Memory B cell (primary cell): ENCODE data around the gene FUT7.
A peak's percentile ranks its signal among the peaks of the same experiment; 100 is the strongest.

Source experiments
- ATAC-seq: fragments of 150-1000 bp; cut with Tn5 transposase; 2 replicates; pipeline ENCODE4 v1.10.0; 2021; ENCODE audit warnings: low read depth, mild to moderate bottlenecking, moderate library complexity
- DNase-seq, 2 donors: peaks; one replicate each; pipeline ENCODE4 v3.0.0; 2022; ENCODE audit warnings: low spot score in 2 of 2
- H3K27ac Mint-ChIP-seq: one replicate; pipeline ENCODE4 v1.8.0; 2022; ENCODE audit warnings: mild to moderate bottlenecking, moderate library complexity, mixed read lengths
- H3K27me3 Mint-ChIP-seq: one replicate; pipeline ENCODE4 v1.8.0; 2022; ENCODE audit warnings: mixed read lengths
- H3K36me3 Mint-ChIP-seq: one replicate; pipeline ENCODE4 v1.8.0; 2022; ENCODE audit warnings: mild to moderate bottlenecking, mixed read lengths
- H3K4me1 Mint-ChIP-seq: one replicate; pipeline ENCODE4 v1.8.0; 2022; ENCODE audit warnings: mixed read lengths
- H3K4me3 Mint-ChIP-seq: one replicate; pipeline ENCODE4 v1.8.0; 2022; ENCODE audit warnings: mild to moderate bottlenecking, moderate library complexity, mixed read lengths
- H3K9me3 Mint-ChIP-seq: one replicate; pipeline ENCODE4 v1.8.0; 2022; ENCODE audit warnings: mixed read lengths

Gene FUT7

GRCh38 chr9:137058521-137059234 is 26.8 kb upstream of the FUT7 start:
- Mint-ChIP-seq H3K4me1 (no peaks in the 10 kb centered on the region), H3K9me3 (no peaks in the 10 kb centered on the region), H3K4me3 (no peak overlapping the region), H3K36me3 (no peaks in the 10 kb centered on the region), H3K27ac (no peak overlapping the region), H3K27me3 (no peaks in the 10 kb centered on the region)
- DNase-seq (no peak), ATAC-seq (no peak)

DNA sequence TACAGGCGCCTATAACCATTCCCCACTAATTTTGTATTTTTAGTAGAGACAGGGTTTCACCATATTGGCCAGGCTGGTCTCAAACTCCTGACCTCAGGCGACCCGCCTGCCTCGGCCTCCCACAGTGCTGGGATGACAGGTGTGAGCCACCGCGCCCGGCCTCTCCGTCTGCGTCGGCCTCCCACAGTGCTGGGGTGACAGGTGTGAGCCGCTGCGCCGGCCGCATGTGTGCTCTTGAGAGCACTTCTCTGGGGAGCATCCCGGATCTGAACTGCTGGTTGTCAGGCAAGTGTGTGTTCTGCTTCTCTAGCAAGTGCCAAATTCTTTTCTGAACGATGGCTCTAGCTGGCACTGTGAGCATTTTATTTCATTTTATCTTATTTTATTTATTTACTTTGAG is 25.7 kb upstream of the FUT7 start:
- ATAC-seq (no peak), DNase-seq (no peak)
- H3K27me3 Mint-ChIP-seq, result no peaks in the 10 kb centered on the region
- H3K9me3 Mint-ChIP-seq, result no peaks in the 10 kb centered on the region
- H3K36me3 Mint-ChIP-seq, result no peaks in the 10 kb centered on the region
- H3K4me3 Mint-ChIP-seq, result no peak overlapping the region
- no peak overlapping the region for H3K27ac Mint-ChIP-seq
- H3K4me1 Mint-ChIP-seq, result no peaks in the 10 kb centered on the region

GRCh38 chr9:137056739-137057415 is 25.0 kb upstream of the FUT7 start:
- Mint-ChIP-seq H3K9me3 (no peaks in the 10 kb centered on the region), H3K4me1 (no peaks in the 10 kb centered on the region), H3K27me3 (no peaks in the 10 kb centered on the region), H3K27ac (no peak overlapping the region), H3K36me3 (no peaks in the 10 kb centered on the region), H3K4me3 (no peak overlapping the region)
- ATAC-seq (no peak), DNase-seq (no peak)

GRCh38 chr9:137055385-137056364 is 23.8 kb upstream of the FUT7 start:
- Mint-ChIP-seq H3K4me3 (no peak overlapping the region), H3K9me3 (no peaks in the 10 kb centered on the region), H3K36me3 (no peaks in the 10 kb centered on the region), H3K27ac (no peak overlapping the region), H3K27me3 (no peaks in the 10 kb centered on the region), H3K4me1 (no peaks in the 10 kb centered on the region)
- ATAC-seq (no peak), DNase-seq (no peak)

DNA sequence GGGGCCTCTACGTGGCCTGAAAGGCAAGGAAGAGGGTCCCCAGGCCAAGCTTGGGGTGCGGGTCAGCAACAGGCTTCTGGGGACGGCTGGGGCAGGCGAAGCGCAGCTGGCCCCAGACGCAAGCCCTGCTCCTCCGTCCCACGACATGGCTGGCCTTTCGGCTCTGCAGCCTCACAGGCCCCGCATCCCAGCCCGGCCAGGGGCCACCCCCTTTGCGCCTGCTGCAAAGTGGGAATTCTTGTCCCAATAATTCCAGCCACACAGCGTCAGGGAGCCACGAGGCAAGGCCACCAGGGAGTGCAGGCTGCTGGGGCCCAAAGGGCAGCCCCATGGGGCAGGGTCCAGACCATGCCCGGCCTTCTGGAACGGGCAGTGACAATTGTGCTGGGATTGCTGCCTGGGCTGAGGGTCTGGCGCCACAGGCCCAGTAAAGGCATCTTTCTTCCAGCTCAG is 23.1 kb upstream of the FUT7 start:
- Mint-ChIP-seq H3K36me3 (no peaks in the 10 kb centered on the region), H3K9me3 (no peaks in the 10 kb centered on the region), H3K27me3 (peaks cover under 1% of the 10 kb centered on the region), H3K27ac (no peak overlapping the region), H3K4me1 (no peaks in the 10 kb centered on the region), H3K4me3 (no peak overlapping the region)
- ATAC-seq, result no peak
- no peak for DNase-seq

DNA sequence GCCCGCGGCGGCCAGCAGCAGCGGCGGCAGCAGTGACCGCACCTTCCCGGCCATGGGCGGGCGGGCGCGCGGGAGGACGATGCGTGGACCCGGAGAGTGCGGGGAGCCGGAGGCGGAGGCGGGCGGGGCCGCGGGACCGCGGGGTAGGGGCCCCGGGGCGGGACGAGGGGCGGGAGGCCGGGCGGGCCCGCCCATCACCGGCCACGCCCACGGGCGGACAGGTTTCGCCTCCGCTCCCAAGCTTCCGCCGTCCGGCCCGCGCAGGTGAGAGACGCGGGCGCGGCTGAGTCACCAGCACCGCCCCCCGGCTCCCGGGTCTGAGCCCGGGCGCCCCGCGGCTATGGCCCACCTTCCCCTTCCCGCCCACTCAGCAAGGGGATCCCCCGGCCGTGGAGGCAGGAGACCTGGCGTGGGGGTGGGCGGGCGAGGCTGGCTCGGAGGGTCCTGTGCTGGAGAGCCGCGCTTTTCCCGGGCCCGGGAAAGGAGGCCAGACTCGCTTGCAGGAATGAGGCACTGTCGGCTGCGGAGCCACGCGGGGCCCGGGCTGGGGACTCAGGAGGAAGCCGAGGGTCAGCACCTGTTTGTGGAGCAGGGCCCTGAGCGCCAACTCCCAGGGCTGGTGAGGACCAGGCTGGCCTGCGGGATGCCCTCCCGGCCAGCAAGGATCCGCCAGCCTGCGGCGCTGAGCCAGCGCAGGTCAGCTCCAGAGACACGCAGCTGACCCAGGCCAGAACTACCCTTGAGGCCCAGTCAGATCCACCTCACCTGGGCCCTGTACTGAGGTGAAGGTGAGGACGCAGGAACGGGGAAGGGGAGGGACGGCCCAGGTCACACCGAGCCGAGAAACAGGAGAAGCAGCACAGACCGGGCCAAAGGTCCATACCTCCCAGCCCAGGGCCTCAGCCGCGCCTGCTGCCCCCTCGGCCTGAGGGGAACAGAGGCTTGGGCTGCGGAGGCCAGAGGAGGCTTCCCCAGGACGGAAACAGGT is 22.4 kb upstream of the FUT7 start, which contains the start of gene ENTPD2:
ENTPD2 (minus strand) TSS at position 118 of the 988 bp plus-strand sequence; CDS start at position 54, 64 bp downstream.
- Mint-ChIP-seq H3K9me3 (no peaks in the 10 kb centered on the region), H3K27me3 (peaks cover 7% of the 10 kb centered on the region), H3K36me3 (no peaks in the 10 kb centered on the region), H3K27ac (no peak within 1 kb of the TSS), H3K4me3 (peak within 1 kb of the TSS; percentile 29), H3K4me1 (peaks cover 3% of the 10 kb centered on the region)
- peak; percentile 60 for ATAC-seq
- DNase-seq, result no peak

DNA sequence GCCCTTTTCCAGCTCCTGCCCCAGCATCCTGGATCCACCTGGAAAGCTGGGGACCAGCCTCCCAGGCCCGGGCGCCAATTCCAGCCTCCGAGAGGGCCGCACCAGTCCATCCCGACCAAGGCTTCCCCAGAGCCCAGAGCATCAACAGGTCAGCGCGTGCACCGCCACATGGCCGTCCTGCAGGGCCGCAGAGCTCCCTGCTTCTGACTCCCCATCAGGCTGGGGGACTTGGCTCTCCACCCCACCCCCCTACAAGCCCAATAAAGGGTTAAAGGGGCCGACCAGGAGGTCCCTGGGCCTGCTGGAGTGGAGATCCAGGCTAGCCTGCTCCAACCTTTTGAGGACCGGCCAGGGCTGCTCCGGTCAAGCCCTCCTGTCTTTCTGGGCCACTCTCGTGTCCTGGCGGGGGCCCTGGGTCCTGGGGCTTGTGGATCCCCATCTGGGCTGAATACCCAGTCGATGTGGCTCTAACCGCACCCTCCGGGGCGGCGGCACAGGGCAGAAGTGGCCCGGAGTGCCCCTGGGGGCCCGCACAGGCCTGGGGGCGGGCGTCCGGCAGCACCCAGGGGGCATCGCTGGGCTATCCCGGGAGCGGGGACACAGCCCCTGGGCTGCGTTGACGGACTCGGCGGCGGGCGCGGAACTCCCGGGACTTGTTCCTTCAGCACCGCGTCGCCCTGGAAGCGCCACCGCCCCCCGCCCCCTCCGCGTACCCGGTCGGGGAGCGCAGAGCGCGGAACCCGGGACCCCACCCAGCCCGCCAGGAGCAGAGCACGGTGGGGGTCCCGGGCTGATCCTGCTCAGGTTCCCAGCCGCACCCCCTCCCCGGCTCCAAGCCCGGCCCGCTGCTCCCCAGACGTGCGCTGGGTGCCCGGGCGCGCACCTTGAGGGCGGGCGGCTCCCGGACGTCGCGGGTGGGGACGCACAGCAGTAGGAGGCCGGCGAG is 21.4 kb upstream of the FUT7 start:
- H3K4me1 Mint-ChIP-seq, result peaks cover 3% of the 10 kb centered on the region
- no peak overlapping the region for H3K27ac Mint-ChIP-seq
- peak overlapping the region; percentile 29 for H3K4me3 Mint-ChIP-seq

GRCh38 chr9:137052293-137052692 is 20.4 kb upstream of the FUT7 start:
- no peaks in the 10 kb centered on the region for H3K36me3 Mint-ChIP-seq
- H3K4me1 Mint-ChIP-seq, result peaks cover 3% of the 10 kb centered on the region
- ATAC-seq, result no peak
- no peaks in the 10 kb centered on the region for H3K9me3 Mint-ChIP-seq
- peaks cover 10% of the 10 kb centered on the region for H3K27me3 Mint-ChIP-seq
- no peak for DNase-seq
- H3K4me3 Mint-ChIP-seq, result no peak overlapping the region
- no peak overlapping the region for H3K27ac Mint-ChIP-seq

More for the DNA sequence above, 21.4 kb upstream of the FUT7 start:
- peaks cover 7% of the 10 kb centered on the region for H3K27me3 Mint-ChIP-seq
- peak; percentile 43 for ATAC-seq
- no peaks in the 10 kb centered on the region for H3K36me3 Mint-ChIP-seq
- no peaks in the 10 kb centered on the region for H3K9me3 Mint-ChIP-seq
- DNase-seq, result no peak

DNA sequence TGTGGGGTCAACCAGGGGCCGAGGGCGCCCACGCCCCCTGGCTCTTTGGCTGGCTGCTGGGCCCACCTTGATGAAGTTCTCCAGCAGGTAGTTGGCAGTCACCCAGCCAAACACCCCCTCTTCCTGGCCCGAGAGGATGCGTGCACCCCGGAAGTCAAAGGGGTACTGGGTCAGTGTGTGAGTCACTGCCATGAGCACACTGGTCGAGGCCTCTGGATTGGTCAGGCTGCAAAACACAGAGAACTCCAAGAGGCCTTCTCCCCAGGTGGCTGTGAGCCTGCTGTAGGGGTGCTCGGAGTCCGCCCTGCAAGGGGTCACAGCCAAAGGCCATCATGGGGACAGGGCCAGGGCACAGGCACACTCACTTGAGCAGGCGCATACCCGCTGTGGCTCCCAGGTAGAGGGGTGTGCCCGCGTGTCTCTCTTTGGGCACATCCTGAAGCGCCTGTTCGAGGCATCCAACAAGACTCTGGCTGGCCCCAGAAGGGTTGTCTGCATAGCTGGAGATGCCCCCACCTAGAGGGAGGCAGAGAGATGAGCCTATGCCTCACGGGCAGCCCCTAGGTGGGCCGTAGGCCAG is 19.3 kb upstream of the FUT7 start:
- ATAC-seq (no peak), DNase-seq (no peak)
- no peaks in the 10 kb centered on the region for H3K36me3 Mint-ChIP-seq
- peaks cover 11% of the 10 kb centered on the region for H3K27me3 Mint-ChIP-seq
- no peaks in the 10 kb centered on the region for H3K9me3 Mint-ChIP-seq
- peaks cover 7% of the 10 kb centered on the region for H3K4me1 Mint-ChIP-seq
- H3K4me3 Mint-ChIP-seq, result no peak overlapping the region
- no peak overlapping the region for H3K27ac Mint-ChIP-seq

DNA sequence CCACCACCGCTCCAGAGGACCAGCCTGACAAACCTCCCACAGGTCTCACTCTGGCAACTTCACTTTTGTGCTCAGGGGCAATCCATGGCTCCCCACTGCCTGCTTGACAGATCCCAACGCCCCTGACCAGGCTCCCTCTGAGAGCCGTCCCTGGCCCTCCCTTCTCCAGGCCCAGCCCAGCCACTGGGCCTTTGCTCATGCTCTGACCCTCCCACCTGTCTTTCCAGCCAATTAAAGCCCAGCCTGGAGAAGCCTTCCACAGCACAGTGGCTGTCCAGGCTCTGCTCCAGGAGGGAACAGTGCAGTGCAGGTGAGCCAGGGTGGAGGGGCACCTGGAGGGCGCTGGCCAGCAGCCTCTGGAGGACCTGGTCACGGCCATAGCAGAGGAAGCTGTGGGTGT is 18.7 kb upstream of the FUT7 start:
- peaks cover 11% of the 10 kb centered on the region for H3K27me3 Mint-ChIP-seq
- no peaks in the 10 kb centered on the region for H3K9me3 Mint-ChIP-seq
- ATAC-seq (no peak), DNase-seq (no peak)
- H3K27ac Mint-ChIP-seq, result no peak overlapping the region
- peaks cover 7% of the 10 kb centered on the region for H3K4me1 Mint-ChIP-seq
- H3K4me3 Mint-ChIP-seq, result no peak overlapping the region
- no peaks in the 10 kb centered on the region for H3K36me3 Mint-ChIP-seq

GRCh38 chr9:137049544-137050449 is 17.9 kb upstream of the FUT7 start:
- no peak overlapping the region for H3K4me3 Mint-ChIP-seq
- H3K36me3 Mint-ChIP-seq, result no peaks in the 10 kb centered on the region
- H3K4me1 Mint-ChIP-seq, result peaks cover 7% of the 10 kb centered on the region
- no peaks in the 10 kb centered on the region for H3K9me3 Mint-ChIP-seq
- no peak for DNase-seq
- peaks cover 15% of the 10 kb centered on the region for H3K27me3 Mint-ChIP-seq
- peak; percentile 30 for ATAC-seq
- no peak overlapping the region for H3K27ac Mint-ChIP-seq
